ENCODE results near the gene IL27RA.

GRCh38 chr19:14022469-14022868 lies 9.1 kb upstream of the IL27RA start:
- TF ChIP-seq CREB1 (CRISPR knock-in tag; IDR thresholded peaks at IDR 0.05; ENCODE audit: low read depth): no peak
- TF ChIP-seq POLR2AphosphoS5 (IDR thresholded peaks at IDR 0.05; ENCODE audit: low read depth): no peak
- TF ChIP-seq EZH2 (IDR thresholded peaks at IDR 0.05; ENCODE audit: low read depth, unreplicated experiment): no peak
- no peak for TF ChIP-seq CTCF (conservative IDR thresholded peaks at IDR 0.05; ENCODE audit: low read depth in 2 of 2)

Data from GM23338 (cell line).